ENCODE results near the gene OR52N5. TPM values are rescaled to one million over a fixed set of nuclear protein-coding genes. Genes with fewer than 3 reads are reported as not detected.

The OR52N5 gene
- total RNA-seq, 1 donor from 2014 or later: not detected

DNA sequence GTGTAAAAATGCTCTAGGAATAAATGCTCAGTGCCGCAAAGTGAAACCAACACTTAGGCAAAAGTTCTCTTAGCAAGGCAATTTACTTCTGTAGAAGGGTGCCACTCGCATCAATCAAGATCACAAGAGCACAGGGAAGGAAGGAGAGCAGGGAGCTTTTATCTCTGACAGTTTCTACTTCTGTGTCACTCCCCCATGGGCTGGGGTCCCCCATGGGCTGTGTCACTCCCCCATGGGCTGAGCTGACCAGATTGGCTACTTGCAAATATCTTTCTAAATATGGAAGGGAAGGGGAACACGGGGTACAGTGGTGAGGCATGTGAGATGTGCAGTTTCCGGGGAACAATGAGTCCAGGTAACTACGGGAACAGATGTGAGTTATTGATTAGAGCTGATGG, 26.0 kb upstream of the OR52N5 start:
- Histone ChIP-seq H3K36me3 (no peaks in the 10 kb centered on the region), H3K4me1 (no peaks in the 10 kb centered on the region), H3K4me3 (peak overlapping the region; percentile 49 to 63), H3K9me3 (no peaks in the 10 kb centered on the region), H3K27me3 (no peaks in the 10 kb centered on the region), H3K27ac (no peak overlapping the region)
- no peak for DNase-seq (ENCODE audit: low spot score in 2 of 2)
- TF ChIP-seq CTCF (IDR thresholded peaks at IDR 0.05): no peak
- intact Hi-C loops (cut with DNase I): loop anchor here (2.0 to 5.0 kb wide), 4 partner anchors 122 to 1172 kb away; partner anchors contain the start of genes OR51D1, TRIM22 and TRIM5

GRCh38 chr11:5808500-5809121, 25.5 kb upstream of the OR52N5 start, which contains the start of gene OR52N2:
TSS of gene OR52N2 (plus strand) at chr11:5808924. CDS start at chr11:5820336, 11,412 bp downstream.
- no peak within 1 kb of the TSS for H3K27ac ChIP-seq
- no peaks in the 10 kb centered on the region for H3K4me1 ChIP-seq
- no peaks in the 10 kb centered on the region for H3K36me3 ChIP-seq
- intact Hi-C loops (cut with DNase I): loop anchor here (1.0 to 5.0 kb wide), 5 partner anchors 121 to 1171 kb away; partner anchors contain the start of genes OR51D1, TRIM22 and TRIM5
- peak in 1 of 2 donors; percentile 79 for DNase-seq (ENCODE audit: low spot score in 2 of 2)
- TF ChIP-seq CTCF (IDR thresholded peaks at IDR 0.05): peak; percentile 71 to 86 (median 72)
- H3K4me3 ChIP-seq: peak within 1 kb of the TSS; percentile 49 to 63
- H3K9me3 ChIP-seq: no peaks in the 10 kb centered on the region
- no peaks in the 10 kb centered on the region for H3K27me3 ChIP-seq

DNA sequence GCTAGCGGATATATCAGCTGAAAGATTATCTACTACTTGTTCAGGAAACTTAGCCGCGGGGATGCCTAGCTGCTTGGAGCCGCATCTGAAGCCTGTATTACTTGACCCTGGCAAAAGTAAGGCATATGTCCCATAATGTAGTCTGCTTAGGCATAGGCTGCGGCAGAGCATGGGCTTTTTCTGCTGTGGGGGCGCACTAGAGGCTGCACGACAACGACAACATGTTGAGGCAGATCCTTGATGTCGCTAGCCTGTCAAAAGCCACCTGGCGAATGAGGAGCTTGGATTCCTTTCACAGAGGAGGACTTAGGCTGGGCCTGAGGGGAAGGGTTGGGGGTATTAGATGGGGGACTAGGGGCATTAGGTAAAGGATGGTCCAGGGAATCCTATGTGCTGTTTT, 24.4 kb upstream of the OR52N5 start:
- H3K9me3 ChIP-seq: no peaks in the 10 kb centered on the region
- no peaks in the 10 kb centered on the region for H3K4me1 ChIP-seq
- H3K36me3 ChIP-seq: no peaks in the 10 kb centered on the region
- no peaks in the 10 kb centered on the region for H3K27me3 ChIP-seq
- TF ChIP-seq CTCF (IDR thresholded peaks at IDR 0.05): no peak
- H3K4me3 ChIP-seq: no peak overlapping the region
- no peak overlapping the region for H3K27ac ChIP-seq
- intact Hi-C loops (cut with DNase I): loop anchor here (5.0 kb wide), 2 partner anchors 120 to 1170 kb away; partner anchors contain the start of genes OR51D1, TRIM22 and TRIM5
- DNase-seq (ENCODE audit: low spot score in 2 of 2): no peak

DNA sequence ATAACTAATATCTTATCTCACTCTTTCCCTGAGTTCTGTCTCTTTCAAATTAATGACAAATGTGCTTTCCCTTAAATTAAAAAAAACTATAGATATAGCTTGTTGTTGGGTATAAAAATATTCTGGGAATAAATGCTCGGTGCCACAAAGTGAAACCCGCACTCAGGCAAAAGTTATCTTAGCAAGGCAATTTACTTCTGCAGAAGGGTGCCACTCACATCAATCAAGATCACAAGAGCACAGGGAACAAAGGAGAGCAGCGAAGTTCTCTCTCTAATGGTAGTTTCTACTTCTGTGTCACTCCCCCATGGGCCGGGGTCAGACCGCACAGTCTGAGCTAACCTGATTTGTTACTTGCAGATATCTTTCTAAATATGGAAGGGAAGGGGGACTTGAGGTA, 20.8 kb upstream of the OR52N5 start:
- Histone ChIP-seq H3K4me1 (no peaks in the 10 kb centered on the region), H3K9me3 (no peaks in the 10 kb centered on the region), H3K27me3 (no peaks in the 10 kb centered on the region), H3K4me3 (no peak overlapping the region), H3K27ac (no peak overlapping the region), H3K36me3 (no peaks in the 10 kb centered on the region)
- TF ChIP-seq CTCF (IDR thresholded peaks at IDR 0.05): no peak
- intact Hi-C loops (cut with DNase I): no loop called here
- DNase-seq (ENCODE audit: low spot score in 2 of 2): no peak

GRCh38 chr11:5796541-5796940, 13.4 kb upstream of the OR52N5 start:
- no peaks in the 10 kb centered on the region for H3K36me3 ChIP-seq

More at GRCh38 chr11:5796541-5796940, 13.4 kb upstream of the OR52N5 start:
- intact Hi-C loops (cut with DNase I): no loop called here
- no peak for TF ChIP-seq CTCF (IDR thresholded peaks at IDR 0.05)
- no peak overlapping the region for H3K27ac ChIP-seq
- H3K4me1 ChIP-seq: no peaks in the 10 kb centered on the region
- H3K27me3 ChIP-seq: no peaks in the 10 kb centered on the region
- H3K9me3 ChIP-seq: no peaks in the 10 kb centered on the region
- no peak overlapping the region for H3K4me3 ChIP-seq
- DNase-seq (ENCODE audit: low spot score in 2 of 2): no peak

All from ascending aorta (tissue), 2 donors.